Osteocyte (in vitro differentiated cells): ENCODE results near the gene PIEZO1. TPM values are rescaled to one million over a fixed set of nuclear protein-coding genes. Genes with fewer than 3 reads are reported as not detected.

Source experiments
- DNase-seq: peaks from one replicate; pipeline ENCODE4 v3.0.0; 2021; ENCODE audit warnings: mixed read lengths; ENCODE audit not compliant: unreplicated experiment; ENCODE audit errors: extremely low spot score
- H3K27ac Mint-ChIP-seq: one replicate; pipeline ENCODE4 v1.8.0; 2021; ENCODE audit warnings: mild to moderate bottlenecking, mixed read lengths; ENCODE audit not compliant: unreplicated experiment
- H3K27me3 Mint-ChIP-seq: one replicate; pipeline ENCODE4 v1.8.0; 2021; ENCODE audit warnings: mixed read lengths; ENCODE audit not compliant: unreplicated experiment
- H3K36me3 Mint-ChIP-seq: one replicate; pipeline ENCODE4 v1.8.0; 2021; ENCODE audit warnings: mixed read lengths; ENCODE audit not compliant: unreplicated experiment
- H3K4me1 Mint-ChIP-seq: one replicate; pipeline ENCODE4 v1.8.0; 2021; ENCODE audit warnings: mixed read lengths; ENCODE audit not compliant: unreplicated experiment
- H3K4me3 Mint-ChIP-seq: one replicate; pipeline ENCODE4 v1.8.0; 2021; ENCODE audit warnings: mild to moderate bottlenecking, moderate library complexity, mixed read lengths; ENCODE audit not compliant: unreplicated experiment
- H3K9me3 Mint-ChIP-seq: one replicate; pipeline ENCODE4 v1.8.0; 2021; ENCODE audit warnings: mixed read lengths; ENCODE audit not compliant: unreplicated experiment
- total RNA-seq: library from RNA; stranded (reverse); gene quantifications from 2 replicates; pipeline ENCODE4 v1.2.1, GENCODE V29; 2021
- TF ChIP-seq, protein P1 (sequence below): fragments of 200-600 bp; sonication (generic); IDR thresholded peaks from 2 replicates; pipeline ENCODE4 v1.5.0; 2021; ENCODE audit warnings: antibody characterized with exemption, mild to moderate bottlenecking, moderate library complexity

PIEZO1 gene
- total RNA-seq, 1 donor from 2014 or later, result 165 TPM

DNA sequence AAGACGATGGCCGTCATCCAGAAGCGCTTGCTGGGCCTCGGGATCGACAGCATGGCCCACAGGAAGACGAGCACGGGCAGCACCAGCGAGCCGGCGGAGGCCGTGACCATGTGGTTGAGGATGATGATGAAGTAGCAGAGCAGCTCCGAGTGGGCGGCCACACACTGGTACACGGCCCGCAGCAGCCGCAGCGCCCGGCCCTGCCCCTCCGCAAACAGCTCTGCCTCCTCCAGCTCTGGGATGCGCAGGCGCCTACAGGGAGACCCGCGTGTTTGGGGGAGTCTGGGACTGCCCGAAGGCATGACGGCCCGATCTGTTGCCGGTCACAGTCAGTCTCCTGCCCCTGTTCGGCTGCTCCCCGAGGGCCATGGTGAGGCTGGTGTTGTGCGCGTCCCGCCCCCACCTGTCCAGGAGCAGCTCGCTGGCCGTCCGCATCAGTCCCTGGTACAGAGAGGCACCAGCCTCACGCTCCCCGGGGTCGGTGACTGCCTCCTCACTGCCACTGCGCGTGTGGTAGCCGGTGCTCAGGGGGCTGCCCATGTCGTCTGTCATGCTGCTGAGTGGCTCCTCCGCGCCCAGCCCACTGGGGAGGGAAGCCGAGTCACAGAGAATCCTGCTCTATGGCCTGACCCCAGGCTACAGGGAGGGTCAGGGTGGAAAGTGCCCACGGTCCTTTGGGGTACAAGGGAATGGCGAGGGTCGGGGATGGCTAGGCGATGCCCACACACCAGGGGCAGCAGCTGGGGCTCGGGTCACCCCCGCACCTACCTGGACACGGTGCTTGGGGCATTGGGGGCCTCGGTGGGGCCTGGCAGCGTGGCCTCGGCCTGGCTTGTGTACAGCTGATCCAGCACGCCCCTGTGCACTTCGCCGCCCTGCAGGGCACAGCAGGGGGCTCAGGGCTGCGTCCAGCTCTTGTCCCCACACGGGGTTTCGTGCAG lies 62.9 kb downstream of the PIEZO1 start:
- TF ChIP-seq, protein P1, sequence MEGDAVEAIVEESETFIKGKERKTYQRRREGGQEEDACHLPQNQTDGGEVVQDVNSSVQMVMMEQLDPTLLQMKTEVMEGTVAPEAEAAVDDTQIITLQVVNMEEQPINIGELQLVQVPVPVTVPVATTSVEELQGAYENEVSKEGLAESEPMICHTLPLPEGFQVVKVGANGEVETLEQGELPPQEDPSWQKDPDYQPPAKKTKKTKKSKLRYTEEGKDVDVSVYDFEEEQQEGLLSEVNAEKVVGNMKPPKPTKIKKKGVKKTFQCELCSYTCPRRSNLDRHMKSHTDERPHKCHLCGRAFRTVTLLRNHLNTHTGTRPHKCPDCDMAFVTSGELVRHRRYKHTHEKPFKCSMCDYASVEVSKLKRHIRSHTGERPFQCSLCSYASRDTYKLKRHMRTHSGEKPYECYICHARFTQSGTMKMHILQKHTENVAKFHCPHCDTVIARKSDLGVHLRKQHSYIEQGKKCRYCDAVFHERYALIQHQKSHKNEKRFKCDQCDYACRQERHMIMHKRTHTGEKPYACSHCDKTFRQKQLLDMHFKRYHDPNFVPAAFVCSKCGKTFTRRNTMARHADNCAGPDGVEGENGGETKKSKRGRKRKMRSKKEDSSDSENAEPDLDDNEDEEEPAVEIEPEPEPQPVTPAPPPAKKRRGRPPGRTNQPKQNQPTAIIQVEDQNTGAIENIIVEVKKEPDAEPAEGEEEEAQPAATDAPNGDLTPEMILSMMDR, result no peak
- Mint-ChIP-seq H3K4me1 (no peaks in the 10 kb centered on the region), H3K27me3 (no peaks in the 10 kb centered on the region), H3K27ac (no peak overlapping the region), H3K36me3 (peaks cover 25% of the 10 kb centered on the region), H3K4me3 (no peak overlapping the region), H3K9me3 (no peaks in the 10 kb centered on the region)
- no peak for DNase-seq

DNA sequence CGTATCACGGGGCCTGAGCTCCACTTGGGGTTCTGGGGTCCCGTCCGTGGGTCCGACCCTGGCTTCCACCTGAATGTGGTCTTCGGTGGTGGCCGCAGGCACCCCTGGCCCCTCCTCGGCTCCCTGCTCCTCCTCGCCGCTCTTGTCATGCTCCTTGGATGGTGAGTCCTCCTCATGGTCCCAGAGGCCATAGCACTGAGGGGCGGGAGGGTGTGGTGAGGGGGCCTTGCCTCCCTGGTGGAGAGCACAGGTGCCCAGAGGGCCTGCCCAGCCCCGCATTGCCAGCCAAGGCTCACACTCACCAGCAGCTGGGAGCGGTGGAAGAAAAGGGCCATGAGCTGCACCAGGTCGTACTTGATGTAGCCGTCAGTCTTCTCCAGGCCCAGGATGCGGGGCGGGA lies 63.8 kb downstream of the PIEZO1 start:
- H3K27ac Mint-ChIP-seq, result no peak overlapping the region
- peaks cover 26% of the 10 kb centered on the region for H3K36me3 Mint-ChIP-seq
- DNase-seq, result no peak
- H3K4me1 Mint-ChIP-seq, result no peaks in the 10 kb centered on the region
- H3K9me3 Mint-ChIP-seq, result no peaks in the 10 kb centered on the region
- TF ChIP-seq, protein P1, result no peak
- no peak overlapping the region for H3K4me3 Mint-ChIP-seq
- no peaks in the 10 kb centered on the region for H3K27me3 Mint-ChIP-seq

DNA sequence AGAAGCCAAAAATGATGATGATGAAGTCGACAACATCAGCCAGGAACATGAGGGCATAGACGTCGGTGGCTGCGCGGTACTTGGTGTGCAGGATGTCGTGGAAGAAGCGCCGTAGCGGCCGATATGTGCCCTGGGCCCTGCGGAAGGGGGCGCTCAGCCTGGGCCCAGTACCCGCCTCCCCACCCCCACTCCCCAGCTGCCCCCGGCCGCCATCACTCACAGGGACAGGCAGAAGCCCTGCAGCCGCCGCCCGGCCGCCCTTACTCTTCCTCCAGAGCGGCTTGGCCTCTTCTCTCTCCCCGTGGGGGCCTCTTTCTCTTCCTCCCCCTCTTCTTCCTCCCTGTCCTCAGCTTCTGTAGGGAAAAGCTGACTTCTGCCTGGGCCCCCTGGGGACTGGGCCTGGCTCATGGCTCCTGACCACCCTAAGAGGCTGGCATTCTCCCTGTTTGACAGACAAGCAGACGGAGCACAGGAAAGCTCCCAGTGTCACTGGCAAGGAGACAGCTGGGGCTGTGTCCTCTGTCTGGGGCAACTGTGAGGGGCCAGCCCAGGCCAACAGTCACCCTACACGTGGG lies 64.5 kb downstream of the PIEZO1 start:
- Mint-ChIP-seq H3K36me3 (peaks cover 24% of the 10 kb centered on the region), H3K27ac (no peak overlapping the region), H3K27me3 (no peaks in the 10 kb centered on the region), H3K4me3 (no peak overlapping the region), H3K4me1 (no peaks in the 10 kb centered on the region), H3K9me3 (no peaks in the 10 kb centered on the region)
- TF ChIP-seq, protein P1, result no peak
- DNase-seq, result no peak

DNA sequence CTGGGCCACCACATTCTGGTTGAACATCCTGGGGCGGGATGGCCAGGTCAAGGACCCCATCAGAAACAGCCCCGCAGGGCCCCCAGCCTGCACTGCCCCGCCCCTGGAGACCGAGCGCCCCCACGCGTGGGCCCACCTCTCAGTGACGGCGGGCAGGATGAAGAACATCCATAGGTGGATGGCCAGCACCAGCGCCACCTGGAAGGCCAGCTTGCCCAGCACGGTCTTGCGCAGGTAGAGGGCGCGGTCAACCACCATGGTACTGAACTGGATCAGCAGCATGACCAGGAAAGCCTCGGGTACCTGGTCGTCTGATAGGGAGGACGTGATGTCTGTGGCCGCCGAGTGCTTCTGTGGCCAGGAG lies 65.1 kb downstream of the PIEZO1 start:
- Mint-ChIP-seq H3K4me3 (no peak overlapping the region), H3K27me3 (no peaks in the 10 kb centered on the region), H3K9me3 (no peaks in the 10 kb centered on the region), H3K36me3 (peaks cover 25% of the 10 kb centered on the region), H3K27ac (no peak overlapping the region), H3K4me1 (no peaks in the 10 kb centered on the region)
- no peak for DNase-seq
- TF ChIP-seq, protein P1, result no peak

DNA sequence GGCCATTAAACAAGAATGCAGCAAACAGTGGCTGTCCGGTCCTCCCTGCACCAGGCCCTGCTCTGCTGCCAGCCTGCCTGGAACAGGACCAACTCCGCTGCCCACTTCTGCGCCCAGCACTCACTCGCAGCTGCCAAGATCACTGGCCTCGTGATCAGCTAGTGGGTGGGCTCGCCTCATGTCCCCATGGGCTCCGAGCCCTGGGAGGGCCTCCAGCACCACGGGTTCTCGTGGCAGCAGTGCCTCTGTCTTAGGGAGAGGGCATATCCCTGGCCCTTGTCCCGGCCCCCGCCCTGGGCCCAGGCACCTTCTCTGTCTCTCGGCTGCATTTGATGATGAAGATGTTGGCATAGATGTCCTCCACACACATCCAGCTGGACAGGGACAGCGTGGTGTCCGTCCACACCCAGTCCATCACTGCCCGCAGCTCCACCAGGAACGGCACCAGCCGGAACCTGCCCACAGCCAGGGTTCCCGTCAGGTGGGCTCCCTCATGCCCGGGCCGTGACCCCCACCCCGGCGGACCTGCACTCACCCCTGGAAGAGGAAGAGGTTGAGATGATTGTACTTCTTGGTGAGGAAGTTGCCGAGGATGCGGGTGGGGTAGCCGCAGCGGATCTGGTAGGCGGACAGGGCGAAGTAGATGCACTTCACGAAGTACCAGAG lies 65.6 kb downstream of the PIEZO1 start:
- Mint-ChIP-seq H3K9me3 (no peaks in the 10 kb centered on the region), H3K27ac (no peak overlapping the region), H3K36me3 (peaks cover 25% of the 10 kb centered on the region), H3K27me3 (no peaks in the 10 kb centered on the region), H3K4me1 (no peaks in the 10 kb centered on the region), H3K4me3 (no peak overlapping the region)
- TF ChIP-seq, protein P1, result no peak
- DNase-seq, result no peak
